ENCODE results near the gene RNF225.

Gene RNF225

DNA sequence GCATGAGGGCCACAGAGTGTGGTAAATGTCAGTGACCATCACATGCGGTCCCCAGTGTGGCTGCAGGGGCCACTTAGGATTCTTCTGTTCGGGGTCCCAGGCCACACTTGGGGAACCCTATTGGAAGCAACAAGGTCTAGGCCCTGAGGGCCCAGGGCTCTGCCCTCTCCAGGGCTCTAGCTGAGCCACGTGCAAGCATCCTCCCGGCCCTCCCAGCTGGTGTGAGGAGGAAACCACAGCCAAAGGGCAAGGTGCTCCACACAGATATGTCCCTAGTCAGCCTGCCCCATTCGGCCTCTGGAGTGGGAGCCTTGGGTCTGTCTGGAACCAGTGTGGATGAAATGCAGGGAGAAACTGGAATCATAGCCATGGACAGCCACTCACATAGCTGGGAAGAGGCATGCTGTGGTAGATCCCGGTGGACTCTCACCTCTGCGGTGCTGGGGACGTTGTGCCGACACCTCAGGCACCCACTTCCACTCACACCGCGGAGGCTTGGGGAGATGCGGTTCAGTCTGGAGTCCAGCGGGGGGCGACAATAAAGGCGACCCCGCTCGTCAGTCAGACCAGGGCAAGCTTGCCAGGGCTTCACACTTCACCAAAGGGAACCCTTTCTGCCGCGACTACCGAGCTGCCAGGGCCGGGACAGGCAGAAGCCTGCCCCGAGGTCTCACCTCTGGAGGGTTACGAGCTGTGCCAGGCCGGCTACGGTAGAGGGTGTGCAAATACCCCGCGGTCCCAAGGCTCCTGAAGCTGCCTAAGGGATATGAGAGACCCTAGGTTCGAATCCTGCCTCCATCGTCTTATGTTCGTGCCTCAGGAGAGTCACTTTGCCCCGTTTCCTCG is 28.6 kb upstream of the RNF225 start:
- H3K36me3 ChIP-seq (ENCODE audit: control insufficient read depth, low read length), result peaks cover 3% of the 10 kb centered on the region; the same call in 1 of the 2 replicates
- H3K4me2 ChIP-seq (ENCODE audit: low read length), result no peak overlapping the region
- H3K4me1 ChIP-seq (ENCODE audit: control insufficient read depth, low read length), result peaks cover 7% of the 10 kb centered on the region
- H3F3A ChIP-seq (ENCODE audit: control insufficient read depth, insufficient read depth), result 0 out of 2 replicates have a peak, but pooled peaks cover 2% of the 10 kb centered on the region
- H3K9me3 ChIP-seq (ENCODE audit: control insufficient read depth, insufficient read depth, low read length), result no peaks in the 10 kb centered on the region
- peaks cover 4% of the 10 kb centered on the region for H3K79me2 ChIP-seq (ENCODE audit: control insufficient read depth, low read length)
- H3K27ac ChIP-seq (ENCODE audit: low read depth, low read length), result no peak overlapping the region
- TF ChIP-seq, protein P1, sequence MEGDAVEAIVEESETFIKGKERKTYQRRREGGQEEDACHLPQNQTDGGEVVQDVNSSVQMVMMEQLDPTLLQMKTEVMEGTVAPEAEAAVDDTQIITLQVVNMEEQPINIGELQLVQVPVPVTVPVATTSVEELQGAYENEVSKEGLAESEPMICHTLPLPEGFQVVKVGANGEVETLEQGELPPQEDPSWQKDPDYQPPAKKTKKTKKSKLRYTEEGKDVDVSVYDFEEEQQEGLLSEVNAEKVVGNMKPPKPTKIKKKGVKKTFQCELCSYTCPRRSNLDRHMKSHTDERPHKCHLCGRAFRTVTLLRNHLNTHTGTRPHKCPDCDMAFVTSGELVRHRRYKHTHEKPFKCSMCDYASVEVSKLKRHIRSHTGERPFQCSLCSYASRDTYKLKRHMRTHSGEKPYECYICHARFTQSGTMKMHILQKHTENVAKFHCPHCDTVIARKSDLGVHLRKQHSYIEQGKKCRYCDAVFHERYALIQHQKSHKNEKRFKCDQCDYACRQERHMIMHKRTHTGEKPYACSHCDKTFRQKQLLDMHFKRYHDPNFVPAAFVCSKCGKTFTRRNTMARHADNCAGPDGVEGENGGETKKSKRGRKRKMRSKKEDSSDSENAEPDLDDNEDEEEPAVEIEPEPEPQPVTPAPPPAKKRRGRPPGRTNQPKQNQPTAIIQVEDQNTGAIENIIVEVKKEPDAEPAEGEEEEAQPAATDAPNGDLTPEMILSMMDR (IDR thresholded peaks at IDR 0.05; ENCODE audit: low read depth, low read length, poor library complexity, severe bottlenecking), result peak; percentile 39
- no peak for TF ChIP-seq EZH2phosphoT487 (IDR thresholded peaks at IDR 0.05; ENCODE audit: borderline replicate concordance, low read length)
- no peak overlapping the region for H3K4me3 ChIP-seq (ENCODE audit: low read length)
- no peaks in the 10 kb centered on the region for H4K20me1 ChIP-seq (ENCODE audit: control insufficient read depth, insufficient read depth, low read depth, low read length)
- no peaks in the 10 kb centered on the region for H3K9me2 ChIP-seq (replicated peaks; ENCODE audit: control insufficient read depth, low read length)
- no peaks in the 10 kb centered on the region for H3K27me3 ChIP-seq (ENCODE audit: control insufficient read depth, low read length)

DNA sequence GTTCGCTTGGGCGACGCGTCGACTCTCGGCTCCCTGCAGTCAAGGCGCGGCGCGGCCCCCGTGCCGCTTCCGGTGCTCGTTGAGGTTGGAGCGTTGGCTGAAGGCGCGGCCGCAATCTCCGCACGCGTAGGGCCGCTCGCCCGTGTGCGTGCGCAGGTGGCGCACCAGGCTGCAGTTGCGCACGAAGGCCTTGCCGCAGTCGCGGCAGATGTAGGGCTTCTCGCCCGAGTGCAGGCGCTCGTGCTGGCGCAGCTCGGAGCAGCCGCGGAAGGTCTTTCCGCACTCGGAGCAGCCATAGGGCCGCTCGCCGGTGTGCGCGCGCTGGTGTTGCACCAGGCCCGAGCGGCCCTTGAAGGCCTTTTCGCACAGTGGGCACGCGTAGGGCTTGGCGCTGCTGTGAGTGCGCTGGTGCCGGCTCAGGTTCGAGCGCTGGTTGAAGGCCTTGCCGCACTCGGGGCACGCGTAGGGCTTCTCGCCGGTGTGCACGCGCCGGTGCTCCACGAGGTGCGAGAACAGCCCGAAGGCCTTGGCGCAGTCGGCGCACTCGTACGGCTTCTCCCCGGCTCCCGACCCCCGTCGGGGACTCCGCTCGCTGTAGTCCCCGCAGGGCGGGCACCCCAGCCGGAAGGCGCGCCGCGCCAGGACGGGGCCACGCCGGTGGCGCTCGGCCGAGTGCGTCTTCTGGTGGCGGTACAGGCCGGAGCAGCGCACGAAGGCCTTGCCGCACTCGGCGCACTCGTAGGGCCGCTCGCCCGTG is 27.6 kb upstream of the RNF225 start:
- no peaks in the 10 kb centered on the region for H3K79me2 ChIP-seq (ENCODE audit: control insufficient read depth, low read length)
- H3K9me3 ChIP-seq (ENCODE audit: control insufficient read depth, insufficient read depth, low read length), result no peaks in the 10 kb centered on the region
- TF ChIP-seq, protein P1 (IDR thresholded peaks at IDR 0.05; ENCODE audit: low read depth, low read length, poor library complexity, severe bottlenecking), result no peak
- TF ChIP-seq EZH2phosphoT487 (IDR thresholded peaks at IDR 0.05; ENCODE audit: borderline replicate concordance, low read length), result no peak
- H4K20me1 ChIP-seq (ENCODE audit: control insufficient read depth, insufficient read depth, low read depth, low read length), result no peaks in the 10 kb centered on the region
- H3K27ac ChIP-seq (ENCODE audit: low read depth, low read length), result no peak overlapping the region
- no peaks in the 10 kb centered on the region for H3K27me3 ChIP-seq (ENCODE audit: control insufficient read depth, low read length)
- no peak overlapping the region for H3K4me3 ChIP-seq (ENCODE audit: low read length)
- H3F3A ChIP-seq (ENCODE audit: control insufficient read depth, insufficient read depth), result 0 out of 2 replicates have a peak, but pooled peaks cover 2% of the 10 kb centered on the region
- H3K9me2 ChIP-seq (replicated peaks; ENCODE audit: control insufficient read depth, low read length), result no peaks in the 10 kb centered on the region
- H3K36me3 ChIP-seq (ENCODE audit: control insufficient read depth, low read length), result no peaks in the 10 kb centered on the region
- H3K4me2 ChIP-seq (ENCODE audit: low read length), result no peak overlapping the region
- H3K4me1 ChIP-seq (ENCODE audit: control insufficient read depth, low read length), result peaks cover 4% of the 10 kb centered on the region; the same call in 1 of the 2 replicates

DNA sequence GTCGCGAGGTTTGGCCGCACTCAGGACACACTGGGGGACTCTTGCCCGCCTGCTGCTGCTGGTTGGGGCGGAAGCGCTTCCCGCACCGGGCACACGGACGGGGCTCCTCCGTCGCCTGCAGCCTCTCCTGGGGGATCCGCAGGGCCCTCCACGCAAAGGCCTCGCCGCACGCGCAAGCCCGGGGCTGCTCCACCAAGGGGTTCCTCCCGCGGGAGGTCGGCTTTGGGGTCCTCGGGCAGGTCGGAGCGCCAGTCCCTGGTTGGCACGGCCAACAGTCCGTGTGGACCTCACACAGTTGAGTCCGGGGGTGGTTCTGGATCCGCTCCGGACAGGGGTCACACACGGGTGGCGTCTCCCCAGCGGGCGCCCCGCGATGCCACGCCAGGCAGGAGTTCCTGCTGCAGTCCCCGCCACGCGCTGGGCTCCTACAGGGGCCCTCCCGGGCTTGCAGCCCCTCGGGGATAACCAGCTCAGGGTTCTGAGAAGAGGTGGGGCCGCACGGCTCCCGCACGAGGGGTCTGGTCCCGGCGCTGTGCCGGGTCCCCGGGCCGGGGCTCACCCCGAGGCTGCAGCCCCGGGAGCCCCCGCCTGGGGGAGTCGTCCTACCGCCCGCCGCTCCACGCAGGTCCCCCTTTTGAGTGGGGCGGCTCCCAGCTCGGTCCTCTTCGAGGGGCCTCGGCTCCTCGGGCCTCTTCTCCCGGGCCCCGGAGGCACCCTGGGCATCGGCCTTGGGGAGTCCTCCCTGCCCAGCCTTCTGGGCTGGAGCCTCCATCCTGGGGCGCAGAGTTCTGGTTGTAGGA is 26.7 kb upstream of the RNF225 start:
- TF ChIP-seq, protein P1 (IDR thresholded peaks at IDR 0.05; ENCODE audit: low read depth, low read length, poor library complexity, severe bottlenecking), result no peak
- no peak for TF ChIP-seq EZH2phosphoT487 (IDR thresholded peaks at IDR 0.05; ENCODE audit: borderline replicate concordance, low read length)

More for the DNA sequence above, 26.7 kb upstream of the RNF225 start:
- Histone ChIP-seq H3F3A (ENCODE audit: control insufficient read depth, insufficient read depth) (0 out of 2 replicates have a peak, but pooled peaks cover 2% of the 10 kb centered on the region), H3K4me1 (ENCODE audit: control insufficient read depth, low read length) (peaks cover 4% of the 10 kb centered on the region; the same call in 1 of the 2 replicates), H3K4me3 (ENCODE audit: low read length) (no peak overlapping the region), H3K9me2 (replicated peaks; ENCODE audit: control insufficient read depth, low read length) (no peaks in the 10 kb centered on the region), H4K20me1 (ENCODE audit: control insufficient read depth, insufficient read depth, low read depth, low read length) (no peaks in the 10 kb centered on the region), H3K27me3 (ENCODE audit: control insufficient read depth, low read length) (no peaks in the 10 kb centered on the region), H3K4me2 (ENCODE audit: low read length) (no peak overlapping the region), H3K79me2 (ENCODE audit: control insufficient read depth, low read length) (no peaks in the 10 kb centered on the region), H3K27ac (ENCODE audit: low read depth, low read length) (no peak overlapping the region), H3K36me3 (ENCODE audit: control insufficient read depth, low read length) (no peaks in the 10 kb centered on the region), H3K9me3 (ENCODE audit: control insufficient read depth, insufficient read depth, low read length) (no peaks in the 10 kb centered on the region)
